NCI-H2081 (cell line): ENCODE data around the gene ADAMTS7.
"Not testable (repeated sequence)": the region's sequence is repeated elsewhere in the genome, so short reads cannot be mapped to it uniquely, and the experiment has no call there.

ENCODE experiments used
- DNase-seq, 2 experiments: peaks; one replicate each; lab custom pipeline; 2025; lab: John Stamatoyannopoulos, UW

ADAMTS7 gene

DNA sequence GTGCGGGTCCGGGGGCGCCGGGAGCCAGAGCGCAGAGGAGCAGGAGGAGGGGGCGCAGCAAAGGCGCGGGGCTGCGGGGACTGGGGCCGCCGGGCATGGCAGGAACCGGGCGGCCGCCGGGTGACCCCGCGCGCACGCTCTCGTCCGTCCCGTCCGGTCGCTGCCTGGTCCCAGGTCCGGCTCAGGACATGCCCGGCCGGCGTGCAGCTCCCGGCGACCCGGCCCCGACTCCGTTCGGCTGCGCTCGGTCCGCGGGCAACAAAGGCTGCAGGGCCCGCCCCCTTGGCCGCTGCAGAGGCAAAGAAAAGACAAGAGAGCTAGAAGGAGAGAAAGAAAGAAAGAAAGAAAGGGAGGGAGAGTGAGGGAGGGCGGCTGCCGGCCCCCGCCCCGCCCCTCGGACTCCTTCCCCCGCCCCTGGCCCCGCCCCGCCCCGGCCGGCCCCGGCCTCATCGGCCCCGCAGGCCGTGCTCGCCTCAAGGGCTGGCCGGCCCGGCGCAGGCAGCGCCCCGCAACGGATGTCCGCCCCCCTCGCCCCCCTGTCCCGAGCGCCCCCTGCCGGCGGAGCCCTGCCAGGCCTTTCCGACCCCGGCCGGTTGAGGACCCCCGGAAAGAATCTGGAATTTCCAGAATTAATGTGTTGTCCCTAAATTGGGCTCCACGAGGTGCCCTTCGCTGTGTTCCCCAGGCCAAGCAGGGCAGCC is at the start of gene ADAMTS7:
ADAMTS7 (minus strand) TSS at position 341 of the 701 bp plus-strand sequence; CDS start at position 97, 244 bp downstream.
- DNase-seq, result no peak

- peak; percentile 72 to 77 for DNase-seq
These were observed 48.9 kb upstream of the ADAMTS7 start for GRCh38 chr15:78859971-78860719.

DNA sequence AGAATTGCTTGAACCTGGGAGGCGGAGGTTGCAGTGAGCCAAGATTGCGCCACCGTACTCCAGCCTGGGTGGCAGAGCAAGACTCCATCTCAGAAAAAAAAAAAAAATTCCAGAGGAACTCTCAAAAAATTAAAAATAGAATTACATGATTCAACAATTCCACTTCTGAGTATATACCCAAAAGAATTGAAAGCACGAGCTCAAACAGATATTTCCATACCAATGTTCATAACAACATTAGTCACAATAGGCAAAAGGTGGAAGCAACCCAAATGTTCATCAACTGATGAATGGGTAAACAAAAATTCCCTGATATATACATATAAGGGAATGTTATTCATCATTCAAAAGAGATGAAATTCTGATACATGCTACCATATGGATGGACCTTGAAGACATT is 44.5 kb upstream of the ADAMTS7 start:
- DNase-seq, result no peak

- DNase-seq, result no peak
These were observed 43.6 kb upstream of the ADAMTS7 start for GRCh38 chr15:78854833-78855372.

DNA sequence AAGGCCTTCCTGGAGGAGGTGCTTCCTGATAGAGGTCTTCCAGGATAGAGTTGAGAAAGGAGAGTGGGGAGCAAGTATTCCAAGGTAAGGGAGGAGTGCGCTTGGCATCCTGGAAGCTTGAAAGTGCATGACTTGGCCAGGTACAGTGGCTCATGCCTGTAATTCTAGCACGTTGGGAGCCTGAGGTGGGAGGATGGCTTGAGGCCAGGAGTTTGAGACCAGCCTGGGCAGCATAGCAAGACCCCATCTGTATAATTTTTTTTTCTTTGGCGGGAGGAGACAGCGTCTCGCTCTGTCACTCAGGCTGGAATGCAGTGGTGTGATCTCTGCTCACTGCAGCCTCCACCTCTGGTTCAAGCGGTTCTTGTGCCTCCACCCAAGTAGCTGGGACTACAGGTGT is 42.2 kb upstream of the ADAMTS7 start:
- DNase-seq, result no peak

- no peak for DNase-seq
These were observed 39.9 kb upstream of the ADAMTS7 start for GRCh38 chr15:78850941-78851755.

DNA sequence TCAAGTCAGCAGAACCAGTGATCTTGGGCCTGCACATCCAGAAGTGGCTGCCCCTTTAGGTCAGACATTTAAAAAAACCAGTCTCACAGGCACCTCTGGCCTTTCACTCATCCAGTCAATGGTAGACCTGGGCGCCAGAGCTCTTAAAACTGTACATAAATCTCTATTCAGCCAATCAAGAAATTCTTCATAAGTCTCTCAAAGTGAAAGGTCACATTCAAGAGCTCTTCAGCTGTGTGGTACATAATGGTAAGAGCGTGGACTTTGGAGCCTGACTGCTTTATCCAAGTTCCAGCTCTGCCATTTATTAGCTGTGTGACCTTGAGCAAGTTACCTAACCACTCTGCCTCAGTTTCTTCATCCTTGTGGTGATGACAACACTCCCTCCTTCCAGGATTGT is 39.1 kb upstream of the ADAMTS7 start:
- DNase-seq, result no peak

- DNase-seq, result not testable (repeated sequence)
These were observed 36.2 kb upstream of the ADAMTS7 start for GRCh38 chr15:78847387-78847906.

DNA sequence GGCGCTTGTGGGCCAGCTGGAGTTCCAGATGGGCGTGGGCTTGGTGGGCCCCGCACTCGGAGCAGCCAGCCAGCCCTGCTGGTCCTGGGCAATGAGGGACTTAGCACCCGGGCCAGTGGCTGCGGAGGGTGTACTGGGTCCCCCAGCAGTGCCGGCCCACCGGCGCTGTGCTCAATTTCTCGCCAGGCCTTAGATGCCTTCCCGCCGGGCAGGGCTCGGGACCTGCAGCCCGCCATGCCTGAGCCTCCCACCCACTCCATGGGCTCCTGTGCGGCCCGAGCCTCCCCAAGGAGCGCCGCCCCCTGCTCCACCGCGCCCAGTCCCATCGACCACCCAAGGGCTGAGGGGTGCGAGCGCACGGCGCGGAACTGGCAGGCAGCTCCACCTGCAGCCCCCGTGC is 35.6 kb upstream of the ADAMTS7 start:
- not testable (repeated sequence) for DNase-seq

DNA sequence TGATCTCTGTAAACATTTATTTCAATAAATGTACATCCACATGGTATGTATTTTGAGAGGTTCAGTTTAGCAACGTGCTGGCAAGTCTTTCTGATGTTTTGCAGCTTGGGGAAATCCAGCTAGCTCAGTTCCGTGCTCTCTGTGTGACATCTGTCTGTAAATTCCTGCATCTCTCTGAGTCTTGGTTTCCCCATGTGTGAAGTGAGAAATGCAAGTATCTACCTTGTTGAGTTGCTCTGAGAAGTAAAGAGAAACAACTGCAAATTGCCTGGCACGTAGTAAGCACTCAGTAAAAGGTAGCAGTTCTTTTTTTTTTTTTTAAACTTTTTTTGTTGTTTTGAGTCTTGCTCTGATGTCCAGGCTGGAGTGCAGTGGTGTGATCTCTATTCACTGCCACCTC is 31.3 kb upstream of the ADAMTS7 start:
- DNase-seq, result no peak

GRCh38 chr15:78841891-78842290 is 30.6 kb upstream of the ADAMTS7 start:
- DNase-seq, result no peak

DNA sequence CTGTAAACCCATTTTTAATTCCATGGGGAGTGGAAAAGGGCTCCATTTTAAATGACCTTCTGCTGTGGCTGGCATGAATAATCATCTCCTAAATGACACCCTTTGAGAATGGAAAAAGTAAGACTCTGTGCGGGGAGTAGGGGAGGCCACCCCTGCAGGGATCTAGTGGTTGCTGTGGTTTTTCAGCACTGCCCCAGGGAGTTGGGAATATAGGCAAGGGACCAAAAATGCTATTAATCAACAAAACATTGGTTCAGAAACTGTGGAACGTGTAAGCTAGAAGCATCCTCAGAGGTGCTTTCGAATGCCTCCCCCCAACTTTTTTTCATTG is 30.1 kb upstream of the ADAMTS7 start:
- DNase-seq, result no peak

DNA sequence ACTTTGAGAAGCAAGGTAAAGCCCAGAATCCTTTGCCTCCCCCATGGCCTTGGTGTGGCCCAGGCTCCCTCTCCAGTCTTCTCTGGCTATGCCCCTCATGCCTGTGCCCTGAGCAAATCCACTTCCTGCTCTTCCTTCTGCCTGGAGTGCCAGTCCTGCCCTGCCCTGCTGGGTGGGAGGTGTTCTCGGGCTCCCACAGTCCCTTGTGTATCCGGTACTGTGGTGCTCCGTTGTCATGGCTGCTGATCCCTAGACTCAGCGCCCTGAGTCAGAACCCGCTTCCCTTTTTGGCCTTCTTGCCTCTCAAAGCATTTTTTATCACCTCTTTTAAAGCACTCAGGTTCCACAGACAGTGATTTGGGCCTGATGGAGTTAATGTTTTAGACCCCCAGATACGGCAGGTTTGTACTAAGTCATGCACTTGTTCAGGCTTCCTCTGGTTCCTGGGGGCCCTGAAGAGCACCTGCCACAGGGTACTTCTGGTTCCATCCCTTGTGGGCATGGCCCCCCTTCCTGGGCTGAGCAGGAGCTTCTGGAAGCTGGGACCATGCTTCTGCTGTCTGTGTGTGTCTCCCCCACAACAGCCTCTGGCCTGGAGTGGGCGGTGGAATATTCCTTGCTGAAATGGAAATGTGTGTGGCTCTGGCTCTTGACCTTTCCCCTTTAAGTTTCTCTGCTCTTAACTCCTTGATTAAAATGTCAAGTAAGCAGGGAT is 29.6 kb upstream of the ADAMTS7 start:
- DNase-seq, result no peak

GRCh38 chr15:78839151-78839550 is 27.9 kb upstream of the ADAMTS7 start:
- DNase-seq, result not testable (repeated sequence)

DNA sequence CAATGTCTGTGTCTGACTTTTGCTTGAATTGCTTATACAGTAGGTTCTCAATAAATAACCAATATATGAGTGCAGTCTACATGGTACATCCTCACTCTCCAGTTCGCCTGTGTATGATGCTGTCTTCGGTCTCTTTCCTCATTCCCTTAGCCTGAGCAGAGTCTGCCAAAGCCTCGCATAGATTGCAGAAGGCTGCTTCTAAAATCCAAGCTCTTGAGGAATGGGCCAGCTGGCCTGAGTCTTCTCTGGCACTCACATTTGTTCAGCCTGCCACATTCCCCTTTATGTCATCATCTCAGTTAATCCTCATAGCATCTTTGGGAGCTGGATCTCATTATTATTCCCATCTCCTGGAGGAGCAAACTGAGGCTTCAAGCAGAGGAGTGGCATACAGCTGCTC is 27.2 kb upstream of the ADAMTS7 start:
- no peak for DNase-seq

DNA sequence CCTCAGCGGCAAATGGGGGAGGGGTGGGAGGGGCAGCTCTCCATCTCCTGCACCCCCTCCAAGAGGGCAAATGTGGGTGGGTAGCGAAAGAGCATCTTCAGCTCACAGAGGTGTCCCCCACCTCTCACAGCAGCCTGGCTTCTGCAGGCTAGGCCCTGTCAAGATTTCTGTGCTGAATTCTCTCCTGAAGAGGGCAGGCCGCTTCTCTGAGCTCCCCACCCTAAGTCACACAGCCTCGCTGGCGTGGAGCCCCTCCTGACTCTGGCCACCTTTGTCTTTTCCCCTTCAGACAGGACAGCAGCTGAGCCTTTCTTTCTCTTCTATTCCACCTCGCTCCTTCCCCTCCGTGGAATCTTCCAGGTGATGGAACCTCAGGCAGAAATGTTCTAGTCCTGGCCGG is 26.3 kb upstream of the ADAMTS7 start:
- no peak for DNase-seq

- no peak for DNase-seq
These were observed 25.9 kb upstream of the ADAMTS7 start for GRCh38 chr15:78837131-78837530.

GRCh38 chr15:78836333-78836732 is 25.1 kb upstream of the ADAMTS7 start:
- DNase-seq, result no peak

DNA sequence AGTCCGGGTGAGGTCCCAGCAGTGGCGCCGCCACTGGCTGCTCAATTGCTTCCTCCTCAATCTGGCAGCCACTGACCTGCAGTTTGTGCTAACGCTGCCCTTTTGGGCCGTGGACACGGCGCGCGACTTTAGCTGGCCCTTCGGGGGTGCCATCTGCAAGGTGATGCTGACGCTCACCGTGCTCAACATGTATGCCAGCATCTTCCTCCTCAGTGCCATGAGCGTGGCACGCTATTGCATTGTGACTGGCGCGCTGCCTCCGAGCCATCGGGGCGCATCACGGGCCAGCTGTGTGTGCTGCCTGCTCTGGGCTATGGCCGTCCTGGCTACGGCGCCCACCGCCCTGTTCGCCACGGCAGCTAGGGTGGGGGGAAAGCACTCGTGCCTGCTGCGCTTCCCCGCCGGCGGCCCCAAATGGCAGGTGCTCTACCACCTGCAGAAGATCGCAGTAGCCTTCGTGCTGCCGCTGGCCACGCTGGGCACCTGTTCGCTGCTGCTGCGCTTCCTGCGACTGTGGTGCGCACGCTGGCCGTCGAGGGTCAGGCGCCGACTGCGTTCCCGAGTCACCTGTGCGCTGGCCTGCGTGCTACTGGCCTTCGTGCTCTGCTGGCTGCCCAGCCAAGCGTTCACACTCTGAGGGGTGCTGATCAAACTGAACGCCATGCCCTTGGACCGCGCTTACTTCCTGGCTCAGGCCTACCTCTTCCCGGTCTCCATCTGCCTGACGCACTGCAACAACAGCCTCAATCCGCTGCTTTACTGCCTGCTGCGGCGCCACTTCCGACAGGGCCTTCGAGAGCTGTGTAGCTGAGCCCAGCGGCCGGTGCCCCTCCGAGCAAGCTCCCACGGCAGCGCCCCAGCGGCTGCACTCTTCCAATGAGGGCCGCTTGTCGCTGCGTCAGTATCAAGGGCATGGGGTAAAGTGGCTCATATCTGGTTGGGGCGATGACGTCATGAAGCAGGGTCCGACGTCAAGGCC is 20.3 kb upstream of the ADAMTS7 start:
- DNase-seq, result no peak

GRCh38 chr15:78830514-78831228 is 19.4 kb upstream of the ADAMTS7 start:
- DNase-seq, result no peak
